BE2C (cell line): Measurements from ENCODE around the gene PIAS2.
"Not testable (repeated sequence)": the region's sequence is repeated elsewhere in the genome, so short reads cannot be mapped to it uniquely, and the experiment has no call there.

Source experiments
- DNase-seq: peaks from one replicate; pipeline ENCODE4 v3.0.0-alpha.2; 2020
- H3K27me3 ChIP-seq: fragments of 250-450 bp; sonication (Bioruptor Pico); 2 replicates; pipeline ENCODE4 v1.5.1; 2020; ENCODE audit warnings: mild to moderate bottlenecking
- H3K36me3 ChIP-seq: fragments of 250-450 bp; sonication (Bioruptor Pico); 2 replicates; pipeline ENCODE4 v1.5.1; 2020; ENCODE audit warnings: mild to moderate bottlenecking
- H3K4me1 ChIP-seq: fragments of 250-450 bp; sonication (Bioruptor Pico); 2 replicates; pipeline ENCODE4 v1.5.1; 2020
- H3K4me3 ChIP-seq: 2 replicates; pipeline ENCODE4 v1.5.1; 2011; ENCODE audit warnings: low read depth, low read length
- H3K9me3 ChIP-seq: fragments of 250-450 bp; sonication (Bioruptor Pico); 2 replicates; pipeline ENCODE4 v1.5.1; 2020
- CTCF ChIP-seq: IDR thresholded peaks from 2 replicates; pipeline ENCODE4 v1.5.1; 2012; ENCODE audit warnings: mild to moderate bottlenecking, low read depth, low read length

Gene PIAS2

GRCh38 chr18:46810481-46811000 lies 106.8 kb downstream of the PIAS2 start:
- H3K4me3 ChIP-seq, result no peak overlapping the region
- no peaks in the 10 kb centered on the region for H3K36me3 ChIP-seq
- H3K9me3 ChIP-seq, result no peaks in the 10 kb centered on the region
- DNase-seq, result no peak
- TF ChIP-seq CTCF, result no peak
- no peaks in the 10 kb centered on the region for H3K4me1 ChIP-seq
- no peaks in the 10 kb centered on the region for H3K27me3 ChIP-seq

GRCh38 chr18:46809145-46809544 lies 108.2 kb downstream of the PIAS2 start:
- DNase-seq, result no peak
- TF ChIP-seq CTCF, result no peak
- Histone ChIP-seq H3K9me3 (no peaks in the 10 kb centered on the region), H3K36me3 (no peaks in the 10 kb centered on the region), H3K4me1 (no peaks in the 10 kb centered on the region), H3K4me3 (no peak overlapping the region), H3K27me3 (no peaks in the 10 kb centered on the region)

- H3K9me3 ChIP-seq, DNase-seq, H3K4me3 ChIP-seq, H3K4me1 ChIP-seq, H3K27me3 ChIP-seq, H3K36me3 ChIP-seq: not testable (repeated sequence)
Measured at GRCh38 chr18:46795945-46796344, 121.4 kb downstream of the PIAS2 start.

- TF ChIP-seq CTCF, result no peak
- Histone ChIP-seq H3K36me3 (no peaks in the 10 kb centered on the region), H3K4me1 (no peaks in the 10 kb centered on the region; the same call in 1 of the 2 replicates), H3K4me3 (no peak overlapping the region), H3K9me3 (no peaks in the 10 kb centered on the region), H3K27me3 (no peaks in the 10 kb centered on the region)
- no peak for DNase-seq
Measured at GRCh38 chr18:46794607-46795006, 122.7 kb downstream of the PIAS2 start.

- Histone ChIP-seq H3K4me1 (no peaks in the 10 kb centered on the region; the same call in 1 of the 2 replicates), H3K4me3 (no peak overlapping the region), H3K27me3 (no peaks in the 10 kb centered on the region), H3K9me3 (no peaks in the 10 kb centered on the region), H3K36me3 (no peaks in the 10 kb centered on the region)
- DNase-seq, result peak; percentile 20
- peak; percentile 30; the same call in 1 of the 2 replicates for TF ChIP-seq CTCF
Measured at GRCh38 chr18:46793565-46793964, 123.7 kb downstream of the PIAS2 start.

GRCh38 chr18:46789088-46789487 lies 128.2 kb downstream of the PIAS2 start:
- no peak for DNase-seq
- TF ChIP-seq CTCF, result no peak
- no peak overlapping the region for H3K4me3 ChIP-seq
- H3K27me3 ChIP-seq, result no peaks in the 10 kb centered on the region
- H3K9me3 ChIP-seq, result no peaks in the 10 kb centered on the region
- H3K4me1 ChIP-seq, result no peaks in the 10 kb centered on the region; the same call in 1 of the 2 replicates
- no peaks in the 10 kb centered on the region for H3K36me3 ChIP-seq

- DNase-seq, result no peak
- Histone ChIP-seq H3K27me3 (no peaks in the 10 kb centered on the region), H3K36me3 (no peaks in the 10 kb centered on the region), H3K9me3 (no peaks in the 10 kb centered on the region), H3K4me1 (no peaks in the 10 kb centered on the region), H3K4me3 (no peak overlapping the region)
- TF ChIP-seq CTCF, result no peak
Measured at GRCh38 chr18:46787674-46788073, 129.6 kb downstream of the PIAS2 start.
